ENCODE data around the gene TMEM121.
A peak's percentile ranks its signal among the peaks of the same experiment; 100 is the strongest.

The TMEM121 gene

DNA sequence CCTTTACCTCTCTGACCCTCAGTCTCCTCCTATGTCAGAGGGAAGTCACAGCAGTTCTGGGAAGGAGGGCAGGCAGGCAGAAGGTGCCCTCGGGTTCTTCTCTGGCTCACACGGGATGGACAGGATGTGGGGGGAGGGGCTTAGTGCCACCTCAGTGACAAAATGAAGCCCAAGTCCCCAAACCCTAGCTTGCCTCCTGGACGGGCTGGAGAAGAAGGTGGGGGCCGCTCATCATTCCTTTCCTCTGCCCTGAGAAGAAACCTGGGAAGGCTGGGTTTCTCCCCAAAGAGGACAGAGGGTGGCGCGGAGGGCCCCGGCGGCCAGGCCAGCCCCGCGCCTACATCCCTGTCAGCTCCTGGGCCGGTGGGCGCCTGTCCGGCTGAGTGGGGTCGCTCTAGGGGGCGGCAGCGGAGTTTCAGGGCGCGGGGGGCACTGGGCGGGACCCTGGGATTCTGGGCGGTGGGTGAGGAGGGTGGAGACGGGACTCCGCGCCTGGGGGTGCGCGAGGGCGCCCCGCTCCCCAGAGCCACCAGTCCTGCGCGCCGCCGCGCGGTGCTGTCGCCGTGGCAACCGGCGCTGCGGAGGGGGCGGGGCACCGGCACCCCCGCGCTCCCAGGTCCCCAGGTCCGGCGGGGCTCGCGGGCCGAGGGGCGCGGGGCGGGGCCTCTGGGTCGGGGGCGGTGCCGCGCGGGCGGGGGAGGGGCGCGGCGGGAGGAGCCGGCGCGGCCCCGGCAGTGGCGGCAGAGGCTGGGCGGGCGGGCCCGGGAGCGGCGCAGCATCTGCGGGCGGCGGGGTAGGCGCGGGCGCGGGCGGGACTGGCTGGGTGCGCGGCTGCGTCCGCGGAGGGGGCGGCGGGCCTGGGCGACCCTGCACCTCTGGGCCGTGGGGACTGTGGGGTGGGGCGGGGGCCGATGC is at the start of gene TMEM121:
Gene TMEM121, plus strand, starts transcription at position 723 of the 915 bp plus-strand sequence. CDS start 2,252 bp downstream, outside the sequence.
- TF ChIP-seq, protein P1, sequence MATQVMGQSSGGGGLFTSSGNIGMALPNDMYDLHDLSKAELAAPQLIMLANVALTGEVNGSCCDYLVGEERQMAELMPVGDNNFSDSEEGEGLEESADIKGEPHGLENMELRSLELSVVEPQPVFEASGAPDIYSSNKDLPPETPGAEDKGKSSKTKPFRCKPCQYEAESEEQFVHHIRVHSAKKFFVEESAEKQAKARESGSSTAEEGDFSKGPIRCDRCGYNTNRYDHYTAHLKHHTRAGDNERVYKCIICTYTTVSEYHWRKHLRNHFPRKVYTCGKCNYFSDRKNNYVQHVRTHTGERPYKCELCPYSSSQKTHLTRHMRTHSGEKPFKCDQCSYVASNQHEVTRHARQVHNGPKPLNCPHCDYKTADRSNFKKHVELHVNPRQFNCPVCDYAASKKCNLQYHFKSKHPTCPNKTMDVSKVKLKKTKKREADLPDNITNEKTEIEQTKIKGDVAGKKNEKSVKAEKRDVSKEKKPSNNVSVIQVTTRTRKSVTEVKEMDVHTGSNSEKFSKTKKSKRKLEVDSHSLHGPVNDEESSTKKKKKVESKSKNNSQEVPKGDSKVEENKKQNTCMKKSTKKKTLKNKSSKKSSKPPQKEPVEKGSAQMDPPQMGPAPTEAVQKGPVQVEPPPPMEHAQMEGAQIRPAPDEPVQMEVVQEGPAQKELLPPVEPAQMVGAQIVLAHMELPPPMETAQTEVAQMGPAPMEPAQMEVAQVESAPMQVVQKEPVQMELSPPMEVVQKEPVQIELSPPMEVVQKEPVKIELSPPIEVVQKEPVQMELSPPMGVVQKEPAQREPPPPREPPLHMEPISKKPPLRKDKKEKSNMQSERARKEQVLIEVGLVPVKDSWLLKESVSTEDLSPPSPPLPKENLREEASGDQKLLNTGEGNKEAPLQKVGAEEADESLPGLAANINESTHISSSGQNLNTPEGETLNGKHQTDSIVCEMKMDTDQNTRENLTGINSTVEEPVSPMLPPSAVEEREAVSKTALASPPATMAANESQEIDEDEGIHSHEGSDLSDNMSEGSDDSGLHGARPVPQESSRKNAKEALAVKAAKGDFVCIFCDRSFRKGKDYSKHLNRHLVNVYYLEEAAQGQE (IDR thresholded peaks at IDR 0.05; ENCODE audit: low read depth) = no peak
- TF ChIP-seq TEAD4 (IDR thresholded peaks at IDR 0.05) (no peak), CEBPB (IDR thresholded peaks at IDR 0.05) (no peak), EGR1 (IDR thresholded peaks at IDR 0.05) (peak; percentile 11; the same call in 1 of the 2 replicates)

DNA sequence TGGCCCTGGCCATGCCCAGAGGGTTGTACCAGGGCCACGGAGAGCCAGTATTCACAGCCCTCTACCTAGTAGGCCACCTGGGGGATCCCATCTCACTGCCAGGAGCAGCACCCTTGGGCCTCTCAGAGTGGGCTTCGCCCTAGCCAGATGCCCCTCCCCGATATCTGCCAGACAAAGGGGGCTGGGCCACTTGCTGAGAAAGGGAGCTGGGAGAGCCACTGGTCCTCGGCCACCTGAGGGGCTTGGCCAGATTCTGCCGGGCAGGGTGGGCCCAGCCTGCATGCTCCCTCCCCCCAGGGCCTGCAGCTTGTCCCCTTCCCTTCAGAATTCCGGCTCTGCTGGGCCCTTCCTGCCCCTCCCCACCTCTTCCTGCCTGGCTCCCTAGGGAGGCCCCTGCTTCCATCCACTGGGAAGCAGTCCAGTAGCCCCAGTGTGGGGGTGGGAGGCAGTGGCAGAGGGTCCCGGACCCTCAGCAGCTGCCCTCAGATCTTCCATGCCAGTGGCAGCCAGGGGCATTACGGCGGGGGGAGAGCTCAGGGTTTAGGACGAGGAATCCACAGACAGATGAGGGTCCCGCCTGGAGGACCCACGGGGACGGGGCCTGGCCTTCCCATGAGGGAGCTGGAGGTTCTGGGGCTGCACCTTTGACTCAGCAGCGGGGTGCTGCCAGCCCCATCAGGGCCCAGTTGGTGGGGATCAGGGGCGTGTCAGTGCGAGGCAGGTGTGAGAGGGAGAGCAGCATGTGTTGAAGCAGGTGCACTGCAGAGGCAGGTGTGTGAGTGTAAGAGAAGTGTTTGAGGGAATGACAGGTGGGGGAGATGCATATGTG is 49.3 kb upstream of the TMEM121 start:
- TF ChIP-seq, protein P1 (IDR thresholded peaks at IDR 0.05; ENCODE audit: low read depth) = no peak
- TF ChIP-seq YY1 (IDR thresholded peaks at IDR 0.05; ENCODE audit: low read depth) (no peak), ZBTB7A (IDR thresholded peaks at IDR 0.05; ENCODE audit: low read depth) (no peak; the same call in 1 of the 2 replicates), NFIC (IDR thresholded peaks at IDR 0.05) (no peak), CEBPB (IDR thresholded peaks at IDR 0.05) (no peak)

DNA sequence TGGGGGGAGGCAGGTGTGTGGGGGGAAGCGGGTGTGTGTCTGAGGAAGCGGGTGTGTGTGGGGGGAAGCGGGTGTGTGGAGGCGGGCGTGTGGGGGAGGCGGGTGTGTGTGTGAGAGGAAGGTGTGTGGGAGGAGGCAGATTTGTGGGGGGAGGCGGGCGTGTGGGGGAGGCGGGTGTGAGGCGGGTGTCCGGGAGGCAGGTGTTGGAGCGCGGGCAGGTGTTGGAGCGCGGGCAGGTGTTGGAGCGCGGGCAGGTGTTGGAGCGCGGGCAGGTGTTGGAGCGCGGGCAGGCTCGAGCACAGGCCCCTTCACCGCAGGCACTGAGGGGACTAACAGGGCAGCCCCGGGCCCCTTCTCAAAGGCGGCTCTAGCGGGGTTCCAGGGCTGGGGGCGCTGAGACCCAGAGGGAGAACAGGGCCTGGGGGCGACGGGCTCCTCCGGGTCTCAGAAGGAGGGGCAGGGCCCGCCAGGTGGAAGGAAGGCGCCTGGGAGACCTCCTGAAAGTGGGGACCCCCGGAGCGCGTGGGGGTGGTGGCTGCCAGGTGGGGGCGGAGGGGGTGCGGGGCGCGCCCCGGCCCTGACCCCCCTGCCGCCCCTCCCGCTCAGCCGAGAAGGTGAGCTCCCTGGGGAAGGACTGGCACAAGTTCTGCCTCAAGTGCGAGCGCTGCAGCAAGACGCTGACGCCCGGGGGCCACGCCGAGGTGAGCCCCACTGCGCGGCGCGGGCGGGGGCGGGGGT is 48.6 kb upstream of the TMEM121 start:
- TF ChIP-seq, protein P2, sequence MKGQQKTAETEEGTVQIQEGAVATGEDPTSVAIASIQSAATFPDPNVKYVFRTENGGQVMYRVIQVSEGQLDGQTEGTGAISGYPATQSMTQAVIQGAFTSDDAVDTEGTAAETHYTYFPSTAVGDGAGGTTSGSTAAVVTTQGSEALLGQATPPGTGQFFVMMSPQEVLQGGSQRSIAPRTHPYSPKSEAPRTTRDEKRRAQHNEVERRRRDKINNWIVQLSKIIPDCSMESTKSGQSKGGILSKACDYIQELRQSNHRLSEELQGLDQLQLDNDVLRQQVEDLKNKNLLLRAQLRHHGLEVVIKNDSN (IDR thresholded peaks at IDR 0.05) = no peak
- TF ChIP-seq CEBPB (IDR thresholded peaks at IDR 0.05) (no peak), TCF12 (IDR thresholded peaks at IDR 0.05; ENCODE audit: low read depth) (no peak), NFIC (IDR thresholded peaks at IDR 0.05) (no peak), TAF1 (IDR thresholded peaks at IDR 0.05; ENCODE audit: low read depth) (no peak), EGR1 (IDR thresholded peaks at IDR 0.05) (no peak)

DNA sequence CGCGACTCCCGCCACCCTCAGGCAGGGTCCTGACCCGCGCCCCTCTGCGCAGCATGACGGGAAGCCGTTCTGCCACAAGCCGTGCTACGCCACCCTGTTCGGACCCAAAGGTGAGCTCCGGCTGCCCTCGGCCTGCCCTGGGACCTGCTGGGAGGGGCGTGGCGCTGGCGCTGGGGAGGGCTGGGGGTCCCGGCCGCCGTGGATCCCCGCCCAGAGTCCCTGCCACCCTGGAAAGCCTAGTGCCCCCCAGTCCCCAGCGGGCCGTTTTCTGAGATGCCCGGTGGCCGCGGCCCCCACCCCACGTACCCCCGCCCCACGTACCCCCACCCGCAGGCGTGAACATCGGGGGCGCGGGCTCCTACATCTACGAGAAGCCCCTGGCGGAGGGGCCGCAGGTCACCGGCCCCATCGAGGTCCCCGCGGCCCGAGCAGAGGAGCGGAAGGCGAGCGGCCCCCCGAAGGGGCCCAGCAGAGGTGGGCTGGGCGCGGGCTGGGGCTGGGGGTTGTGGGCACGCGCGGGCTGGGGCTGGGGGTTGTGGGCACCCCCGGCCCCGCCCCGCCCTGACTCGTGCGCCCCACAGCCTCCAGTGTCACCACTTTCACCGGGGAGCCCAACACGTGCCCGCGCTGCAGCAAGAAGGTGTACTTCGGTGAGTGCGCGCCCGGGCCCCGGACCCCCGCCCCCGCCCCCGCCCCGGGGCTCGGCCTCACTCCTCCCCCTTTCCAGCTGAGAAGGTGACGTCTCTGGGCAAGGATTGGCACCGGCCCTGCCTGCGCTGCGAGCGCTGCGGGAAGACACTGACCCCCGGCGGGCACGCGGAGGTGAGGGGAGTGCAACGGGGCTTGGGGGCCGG is 47.8 kb upstream of the TMEM121 start:
- peak; percentile 38; the same call in 1 of the 2 replicates for TF ChIP-seq ZBTB7A (IDR thresholded peaks at IDR 0.05; ENCODE audit: low read depth)
- no peak for TF ChIP-seq EP300 (IDR thresholded peaks at IDR 0.05; ENCODE audit: borderline replicate concordance)

DNA sequence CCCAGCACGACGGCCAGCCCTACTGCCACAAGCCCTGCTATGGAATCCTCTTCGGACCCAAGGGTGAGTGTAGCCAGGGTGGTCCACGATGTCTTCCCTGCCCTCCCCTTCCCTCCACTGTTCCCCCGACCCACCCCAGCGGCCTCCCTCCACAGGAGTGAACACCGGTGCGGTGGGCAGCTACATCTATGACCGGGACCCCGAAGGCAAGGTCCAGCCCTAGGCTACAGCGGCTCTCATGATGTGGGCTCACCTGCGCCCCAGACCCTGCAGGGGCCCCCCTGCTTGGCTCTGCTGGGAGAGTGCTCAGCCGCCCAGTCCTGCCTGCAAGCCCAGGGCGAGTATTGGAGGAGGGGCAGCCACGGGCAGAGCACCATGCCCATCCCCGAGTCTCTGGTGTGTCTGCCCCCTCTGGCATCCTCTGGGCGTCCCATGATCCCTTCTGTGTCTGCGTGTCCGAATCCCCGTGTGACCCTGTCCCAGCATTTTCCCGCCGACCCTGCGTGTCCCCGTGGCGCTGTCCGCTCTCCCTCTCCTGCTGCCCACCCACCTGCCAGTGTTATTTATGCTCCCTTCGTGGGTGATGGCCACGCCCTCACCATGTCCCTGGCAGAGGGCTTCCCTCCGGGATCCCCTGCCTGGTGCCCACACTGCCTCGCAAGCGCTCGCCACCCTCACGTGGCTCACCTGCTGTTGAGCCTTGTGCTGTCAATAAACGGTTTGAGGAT is 46.8 kb upstream of the TMEM121 start:
- TF ChIP-seq NFIC (IDR thresholded peaks at IDR 0.05) = 0 out of 2 replicates have a peak, but pooled peaks have one; percentile 19
- TF ChIP-seq, protein P1 (IDR thresholded peaks at IDR 0.05; ENCODE audit: low read depth) = peak; percentile 19; the same call in 1 of the 2 replicates
- TF ChIP-seq RAD21 (IDR thresholded peaks at IDR 0.05; ENCODE audit: low read depth) = no peak
- TF ChIP-seq, protein P3, sequence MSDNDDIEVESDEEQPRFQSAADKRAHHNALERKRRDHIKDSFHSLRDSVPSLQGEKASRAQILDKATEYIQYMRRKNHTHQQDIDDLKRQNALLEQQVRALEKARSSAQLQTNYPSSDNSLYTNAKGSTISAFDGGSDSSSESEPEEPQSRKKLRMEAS (IDR thresholded peaks at IDR 0.05) = peak; percentile 71
- no peak for TF ChIP-seq TAF1 (IDR thresholded peaks at IDR 0.05; ENCODE audit: low read depth)
- TF ChIP-seq ZBTB7A (IDR thresholded peaks at IDR 0.05; ENCODE audit: low read depth) = peak; percentile 35
- TF ChIP-seq, protein P2 (IDR thresholded peaks at IDR 0.05) = peak; percentile 55; the same call in 1 of the 2 replicates

All from Ishikawa (cell line).